GM12892 (cell line): ENCODE results near the gene HSBP1L1.
"Not testable (repeated sequence)": the region's sequence is repeated elsewhere in the genome, so short reads cannot be mapped to it uniquely, and the experiment has no call there.

Source experiments
- DNase-seq: peaks from one replicate; pipeline ENCODE4 v3.0.0; 2011; ENCODE audit not compliant: insufficient read length
- FAIRE-seq: peaks from 2 replicates; lab custom pipeline; 2011; peaks lifted over from hg19 to GRCh38; lab: Jason Lieb, UNC
- POLR2A ChIP-seq: IDR thresholded peaks from 2 replicates; pipeline ENCODE4 v1.6.1; 2011; ENCODE audit warnings: low read depth, low read length, control low read depth
- POLR2AphosphoS5 ChIP-seq: IDR thresholded peaks from 2 replicates; pipeline ENCODE4 v1.6.1; 2011; ENCODE audit warnings: low read depth, low read length, control low read depth
- TAF1 ChIP-seq: IDR thresholded peaks from 2 replicates; pipeline ENCODE4 v1.6.1; 2011; ENCODE audit warnings: low read depth, mild to moderate bottlenecking, control low read depth, low read length, borderline replicate concordance

HSBP1L1 gene

DNA sequence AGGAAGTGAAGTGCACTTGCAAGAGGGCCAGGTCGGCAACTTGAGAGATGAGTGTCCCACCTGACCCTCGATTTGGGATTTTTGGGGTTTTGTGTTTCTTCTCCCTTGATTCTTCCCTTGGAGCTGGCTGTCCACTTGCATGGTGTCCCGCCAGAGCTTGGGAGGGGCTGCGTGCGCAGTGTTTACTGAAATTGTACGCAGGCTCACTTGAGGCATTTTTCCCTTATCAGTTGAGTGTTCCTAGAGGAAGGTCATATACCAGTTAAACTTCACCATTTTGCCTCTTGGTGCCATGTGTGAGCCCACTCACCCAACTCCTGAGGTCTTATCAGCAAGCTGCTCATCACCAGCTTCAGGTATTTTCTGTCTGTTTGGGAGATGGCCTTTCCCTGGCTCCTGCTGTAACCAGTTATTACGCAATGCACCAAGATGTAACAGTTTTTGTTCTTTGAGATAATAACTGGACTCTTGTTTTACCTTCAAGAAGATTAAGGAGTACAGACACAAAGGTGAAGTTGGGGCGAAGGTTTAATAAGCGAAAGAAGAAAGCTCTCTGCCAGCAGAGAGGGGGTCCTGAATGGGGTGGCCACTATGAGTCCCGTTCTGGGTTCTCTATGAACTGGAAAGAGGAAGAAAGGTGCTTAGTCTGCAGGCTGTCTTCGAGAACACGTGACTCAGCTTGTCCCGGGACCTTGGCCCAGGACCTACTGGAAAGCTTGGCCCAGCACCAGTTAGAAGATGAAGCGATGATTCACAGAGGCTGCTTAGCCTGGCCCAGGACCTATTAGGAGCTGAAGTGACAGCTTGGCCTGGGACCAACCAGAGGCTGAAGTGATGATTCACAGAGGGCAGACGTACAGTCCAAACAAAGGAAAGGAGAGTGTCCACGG lies 45.5 kb downstream of the HSBP1L1 start:
- no peak for DNase-seq
- no peak for FAIRE-seq

DNA sequence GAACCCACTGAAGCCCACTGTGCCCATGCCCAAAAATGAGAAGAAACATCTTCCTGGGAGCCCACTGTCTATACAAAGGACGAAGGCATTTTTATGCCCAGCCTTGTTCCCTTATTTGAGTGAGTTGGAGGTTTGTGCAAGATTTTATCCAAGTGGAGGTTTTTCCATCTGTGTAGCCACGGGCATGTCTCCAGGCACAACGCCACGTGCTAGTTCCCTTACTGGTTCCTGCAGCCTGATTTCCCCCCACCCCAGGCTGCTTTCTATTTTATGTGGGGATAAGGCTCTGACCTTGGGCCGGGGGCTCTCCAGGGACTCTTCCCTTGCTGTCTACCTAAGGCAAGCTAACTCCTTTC lies 46.1 kb downstream of the HSBP1L1 start:
- no peak for DNase-seq
- TF ChIP-seq TAF1 (no peak), POLR2A (no peak), POLR2AphosphoS5 (no peak)
- FAIRE-seq: no peak

More for the DNA sequence above, 45.5 kb downstream of the HSBP1L1 start:
- no peak for TF ChIP-seq POLR2A
- no peak for TF ChIP-seq TAF1
- TF ChIP-seq POLR2AphosphoS5: no peak

DNA sequence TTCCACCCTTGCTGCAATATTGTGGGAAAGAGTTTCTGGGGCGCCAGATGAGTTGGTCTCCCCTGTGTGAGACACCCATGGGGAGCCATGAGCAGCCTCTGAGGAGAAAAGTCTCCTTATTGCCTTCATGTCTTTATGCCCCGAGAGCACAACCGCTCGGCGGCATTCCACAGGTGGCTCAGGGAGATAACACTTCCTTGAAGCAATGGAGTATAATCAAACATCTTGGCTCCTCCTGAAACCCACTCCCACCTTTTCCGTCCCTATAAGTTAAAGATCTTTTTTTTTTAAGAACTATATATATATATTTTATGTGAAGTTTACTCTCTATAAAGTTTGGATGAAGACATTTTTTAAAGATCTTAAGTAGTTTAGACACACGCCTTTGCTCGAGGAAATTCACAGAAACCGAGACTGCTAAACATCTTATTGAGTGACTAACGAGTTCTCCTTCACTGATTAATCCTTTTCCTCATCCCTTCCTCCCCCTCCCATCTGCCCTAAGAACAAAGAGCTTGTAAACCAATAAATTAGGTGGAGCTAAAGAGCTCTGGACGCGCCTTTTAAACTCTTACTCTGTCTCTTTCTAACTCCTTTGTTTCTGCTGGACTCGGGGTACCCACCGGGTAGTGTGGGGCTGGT lies 47.2 kb downstream of the HSBP1L1 start:
- FAIRE-seq, DNase-seq: not testable (repeated sequence)

DNA sequence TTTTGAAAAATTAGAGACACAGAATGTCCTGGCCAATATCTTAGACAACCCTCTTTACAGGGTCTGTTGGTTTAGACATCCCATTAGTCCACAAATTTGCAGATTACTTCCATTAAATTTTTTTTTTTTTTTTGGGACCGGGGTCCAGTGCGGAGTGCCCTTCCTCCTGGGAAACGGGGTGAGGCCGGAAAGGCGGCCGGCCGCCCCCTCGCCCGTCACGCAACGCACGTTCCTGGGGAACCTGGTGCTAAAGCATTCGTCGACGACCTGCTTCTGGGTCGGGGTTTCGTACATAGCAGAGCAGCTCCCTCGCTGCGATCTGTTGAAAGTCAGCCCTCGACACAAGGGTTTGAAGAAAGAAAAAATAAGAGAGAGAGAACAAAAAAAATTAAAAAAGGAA lies 48.3 kb downstream of the HSBP1L1 start:
- DNase-seq (no peak), FAIRE-seq (no peak)
- TF ChIP-seq POLR2A (no peak), POLR2AphosphoS5 (no peak), TAF1 (no peak)
